A673 (cell line): ENCODE measurements around the gene EXOC2. TPM values are rescaled to one million over a fixed set of nuclear protein-coding genes. Genes with fewer than 3 reads are reported as not detected.

Experiments
- BruUV-seq: library from RNA; stranded (reverse); fragments of 400-500 nt; replicated peaks from 2 replicates; lab custom pipeline; 2021; lab: Mats Ljungman, UMichigan
- CTCF ChIA-PET: fragments of 300-600 bp; sonication (Branson Sonifier 250); formaldehyde crosslinking; loops from one replicate; lab custom pipeline; 2022; ENCODE audit warnings: antibody characterized with exemption; lab: Charles Lee
- POLR2A ChIA-PET: fragments of 300-600 bp; sonication (Branson Sonifier 250); formaldehyde crosslinking; loops from one replicate; lab custom pipeline; 2022; ENCODE audit warnings: antibody characterized with exemption; ENCODE audit not compliant: low non-redundant PET; lab: Charles Lee
- DNase-seq: peaks from one replicate; pipeline ENCODE4 v3.0.0-alpha.2; 2015; ENCODE audit warnings: low spot score
- H3K27ac ChIP-seq: fragments of 200-600 bp; sonication (generic); 2 replicates; pipeline ENCODE4 v1.5.1; 2016; ENCODE audit warnings: mixed run types, low read depth, mild to moderate bottlenecking, mixed read lengths, antibody characterized with exemption, low read length; ENCODE audit not compliant: poor library complexity, severe bottlenecking
- H3K27me3 ChIP-seq: fragments of 200-600 bp; sonication (generic); replicated peaks from 2 replicates; pipeline ENCODE4 v1.6.1; 2017; ENCODE audit warnings: mixed run types, low read depth, mild to moderate bottlenecking, mixed read lengths, antibody characterized with exemption, low read length; ENCODE audit not compliant: insufficient read depth, poor library complexity
- H3K36me3 ChIP-seq: fragments of 200-600 bp; sonication (generic); 2 replicates; pipeline ENCODE4 v1.6.1; 2016; ENCODE audit warnings: mixed run types, mild to moderate bottlenecking, mixed read lengths, antibody characterized with exemption, low read length; ENCODE audit not compliant: insufficient read depth, poor library complexity, severe bottlenecking
- H3K4me1 ChIP-seq: fragments of 200-600 bp; sonication (generic); 2 replicates; pipeline ENCODE4 v1.6.1; 2017; ENCODE audit warnings: mixed run types, mild to moderate bottlenecking, mixed read lengths, antibody characterized with exemption, low read length; ENCODE audit not compliant: insufficient read depth, poor library complexity, severe bottlenecking
- H3K4me3 ChIP-seq: fragments of 200-600 bp; sonication (generic); 2 replicates; pipeline ENCODE4 v1.5.1; 2016; ENCODE audit warnings: low read depth, mixed run types, mild to moderate bottlenecking, mixed read lengths, low read length; ENCODE audit not compliant: poor library complexity, severe bottlenecking
- H3K9me3 ChIP-seq: fragments of 200-600 bp; sonication (generic); 2 replicates; pipeline ENCODE4 v1.6.1; 2016; ENCODE audit warnings: mixed run types, low read depth, mild to moderate bottlenecking, mixed read lengths, antibody characterized with exemption, low read length; ENCODE audit not compliant: poor library complexity, severe bottlenecking
- EZH2 ChIP-seq: fragments of 200-600 bp; sonication (generic); IDR thresholded peaks from 2 replicates; pipeline ENCODE4 v1.6.1; 2017; ENCODE audit warnings: borderline replicate concordance, low read depth, mild to moderate bottlenecking, mixed read lengths, antibody characterized with exemption, low read length; ENCODE audit not compliant: poor library complexity, severe bottlenecking
- intact Hi-C: fragments of 100-400 bp; cut with micrococcal nuclease; formaldehyde crosslinking; loops from one replicate; pipeline ENCODE4 v1.10.0; 2022; ENCODE audit not compliant: unreplicated experiment
- total RNA-seq: library from RNA; stranded (reverse); gene quantifications from 2 replicates; pipeline ENCODE4 v1.2.3, GENCODE V29; 2021
- TF ChIP-seq, protein P1 (sequence below): fragments of 300-800, 200-600 bp; sonication (generic); conservative IDR thresholded peaks from 2 replicates; pipeline ENCODE4 v1.5.1; 2017; ENCODE audit warnings: low read depth, mild to moderate bottlenecking, antibody characterized with exemption, low read length, moderate library complexity, mixed read lengths

EXOC2 gene
- total RNA-seq, 1 experiment from 2014 or later = 22.4 TPM

DNA sequence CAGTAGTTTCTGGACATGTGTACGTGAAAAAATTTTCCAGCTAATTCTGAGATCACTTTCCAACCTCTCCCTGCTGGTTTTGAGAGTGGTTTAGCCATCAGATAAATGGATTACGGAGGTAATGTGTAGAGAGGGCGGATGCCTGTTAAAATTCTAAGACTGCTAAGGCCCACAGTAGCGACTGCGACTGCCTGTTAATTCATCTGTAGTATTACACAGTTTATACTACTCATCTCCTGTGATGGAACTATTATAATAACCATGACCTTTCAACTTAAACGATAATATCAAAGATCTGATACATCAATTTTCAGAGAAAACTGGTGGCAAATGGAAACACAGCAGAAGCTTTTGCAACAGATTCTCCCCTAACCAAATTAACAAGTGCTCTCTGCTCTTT is 199.1 kb downstream of the EXOC2 start:
- no peak for TF ChIP-seq EZH2
- TF ChIP-seq, protein P1, sequence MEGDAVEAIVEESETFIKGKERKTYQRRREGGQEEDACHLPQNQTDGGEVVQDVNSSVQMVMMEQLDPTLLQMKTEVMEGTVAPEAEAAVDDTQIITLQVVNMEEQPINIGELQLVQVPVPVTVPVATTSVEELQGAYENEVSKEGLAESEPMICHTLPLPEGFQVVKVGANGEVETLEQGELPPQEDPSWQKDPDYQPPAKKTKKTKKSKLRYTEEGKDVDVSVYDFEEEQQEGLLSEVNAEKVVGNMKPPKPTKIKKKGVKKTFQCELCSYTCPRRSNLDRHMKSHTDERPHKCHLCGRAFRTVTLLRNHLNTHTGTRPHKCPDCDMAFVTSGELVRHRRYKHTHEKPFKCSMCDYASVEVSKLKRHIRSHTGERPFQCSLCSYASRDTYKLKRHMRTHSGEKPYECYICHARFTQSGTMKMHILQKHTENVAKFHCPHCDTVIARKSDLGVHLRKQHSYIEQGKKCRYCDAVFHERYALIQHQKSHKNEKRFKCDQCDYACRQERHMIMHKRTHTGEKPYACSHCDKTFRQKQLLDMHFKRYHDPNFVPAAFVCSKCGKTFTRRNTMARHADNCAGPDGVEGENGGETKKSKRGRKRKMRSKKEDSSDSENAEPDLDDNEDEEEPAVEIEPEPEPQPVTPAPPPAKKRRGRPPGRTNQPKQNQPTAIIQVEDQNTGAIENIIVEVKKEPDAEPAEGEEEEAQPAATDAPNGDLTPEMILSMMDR = no peak
- Histone ChIP-seq H3K4me1 (no peaks in the 10 kb centered on the region), H3K36me3 (no peaks in the 10 kb centered on the region), H3K27me3 (no peaks in the 10 kb centered on the region), H3K9me3 (no peaks in the 10 kb centered on the region), H3K4me3 (no peak overlapping the region), H3K27ac (no peak overlapping the region)
- ChIA-PET POLR2A (no interaction called here), CTCF (no interaction called here)
- DNase-seq = no peak
- no TSS peak for BruUV-seq
- intact Hi-C loops = no loop called here

DNA sequence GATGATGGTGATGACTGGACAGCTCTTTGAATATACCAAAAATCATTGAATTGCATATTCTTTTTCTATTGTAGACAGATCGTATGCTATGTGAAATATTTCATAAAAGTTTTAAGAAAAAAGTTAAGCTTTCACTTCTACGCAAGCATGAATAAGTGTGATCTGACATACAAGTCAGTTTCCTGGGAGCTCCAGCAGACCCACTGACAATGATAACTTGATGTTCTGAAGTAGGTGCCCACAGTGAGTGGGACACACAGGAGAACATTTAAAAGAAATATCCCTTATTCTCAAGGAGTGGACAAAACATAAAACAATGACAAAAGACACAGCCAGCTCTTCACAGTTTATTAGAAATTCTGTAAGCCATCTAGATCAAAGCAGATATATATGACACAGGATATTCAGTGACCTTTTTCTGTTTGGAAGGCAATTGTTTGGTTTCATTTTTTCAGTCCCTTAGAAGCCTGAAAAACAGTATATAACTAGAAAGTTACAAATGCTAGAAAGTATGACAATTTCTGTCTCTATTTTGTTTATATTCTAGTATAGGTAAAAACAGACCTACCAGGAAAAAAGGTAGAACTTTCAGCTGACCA is 200.0 kb downstream of the EXOC2 start:
- no peak overlapping the region for H3K4me3 ChIP-seq
- no peaks in the 10 kb centered on the region for H3K27me3 ChIP-seq
- ChIA-PET POLR2A (no interaction called here), CTCF (no interaction called here)
- TF ChIP-seq, protein P1 = no peak
- TF ChIP-seq EZH2 = no peak
- no TSS peak for BruUV-seq
- H3K9me3 ChIP-seq = no peaks in the 10 kb centered on the region
- H3K36me3 ChIP-seq = no peaks in the 10 kb centered on the region
- no peaks in the 10 kb centered on the region for H3K4me1 ChIP-seq
- no peak for DNase-seq
- intact Hi-C loops = no loop called here
- no peak overlapping the region for H3K27ac ChIP-seq

DNA sequence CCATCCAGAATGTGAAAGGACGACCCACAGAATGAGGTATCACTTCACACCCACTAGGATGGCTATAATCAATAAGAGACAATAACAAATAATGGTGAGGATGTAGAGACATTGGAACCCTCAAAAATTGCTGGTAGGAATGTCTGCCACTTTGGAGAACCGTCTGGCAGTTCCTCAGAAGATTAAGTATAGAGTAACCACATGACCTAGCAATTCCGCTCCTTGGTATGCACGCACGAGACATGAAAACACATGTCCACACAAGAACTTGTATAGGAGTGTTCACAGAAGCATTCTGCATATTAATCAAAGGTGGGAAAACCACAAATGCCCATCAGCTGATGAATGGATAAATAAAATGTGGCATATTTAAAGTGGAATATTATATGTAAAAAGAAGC is 200.8 kb downstream of the EXOC2 start:
- no peaks in the 10 kb centered on the region for H3K36me3 ChIP-seq
- H3K4me1 ChIP-seq = no peaks in the 10 kb centered on the region
- intact Hi-C loops = no loop called here
- ChIA-PET POLR2A (no interaction called here), CTCF (no interaction called here)
- no peak for DNase-seq
- H3K27ac ChIP-seq = no peak overlapping the region
- no peaks in the 10 kb centered on the region for H3K9me3 ChIP-seq
- H3K4me3 ChIP-seq = no peak overlapping the region
- H3K27me3 ChIP-seq = no peaks in the 10 kb centered on the region
- no peak for TF ChIP-seq EZH2
- TF ChIP-seq, protein P1 = no peak
- BruUV-seq = no TSS peak
